ENCODE data around the gene RAP1GAP2. TPM values are rescaled to one million over a fixed set of nuclear protein-coding genes. Genes with fewer than 3 reads are reported as not detected.
A peak's percentile ranks its signal among the peaks of the same experiment; 100 is the strongest.

The RAP1GAP2 gene
- total RNA-seq, 2 donors from 2014 or later, result 77.3 to 109 TPM

DNA sequence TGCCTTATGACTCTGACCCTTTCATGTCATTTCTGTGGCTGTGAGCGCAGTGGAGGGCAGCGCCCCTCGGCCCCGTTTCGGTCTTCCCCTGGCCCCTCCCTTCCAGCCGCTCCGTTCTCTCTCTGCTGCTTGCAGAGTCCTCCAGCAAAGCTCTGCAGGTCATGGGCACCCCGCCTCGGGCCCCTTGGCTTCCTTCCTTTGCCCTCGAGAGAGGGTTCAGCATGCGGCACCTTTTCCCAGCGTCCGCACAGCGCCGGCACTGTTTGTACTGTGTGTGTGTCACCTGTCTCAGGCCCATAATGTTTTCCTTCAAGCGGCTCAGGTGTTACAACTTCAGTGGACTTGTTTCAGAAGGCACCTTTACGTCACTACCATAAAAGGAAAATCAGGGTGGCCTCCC lies 98.5 kb downstream of the RAP1GAP2 start:
- Mint-ChIP-seq H3K36me3 (ENCODE audit: low read depth) (peaks cover 5% of the 10 kb centered on the region), H3K27ac (no peak overlapping the region), H3K4me3 (no peak overlapping the region), H3K27me3 (no peaks in the 10 kb centered on the region), H3K4me1 (peaks cover 35% of the 10 kb centered on the region)
- ATAC-seq (no peak), DNase-seq (no peak)
- no peaks in the 10 kb centered on the region for H3K9me3 ChIP-seq (ENCODE audit: control insufficient read depth, low read length, poor library complexity, severe bottlenecking)

DNA sequence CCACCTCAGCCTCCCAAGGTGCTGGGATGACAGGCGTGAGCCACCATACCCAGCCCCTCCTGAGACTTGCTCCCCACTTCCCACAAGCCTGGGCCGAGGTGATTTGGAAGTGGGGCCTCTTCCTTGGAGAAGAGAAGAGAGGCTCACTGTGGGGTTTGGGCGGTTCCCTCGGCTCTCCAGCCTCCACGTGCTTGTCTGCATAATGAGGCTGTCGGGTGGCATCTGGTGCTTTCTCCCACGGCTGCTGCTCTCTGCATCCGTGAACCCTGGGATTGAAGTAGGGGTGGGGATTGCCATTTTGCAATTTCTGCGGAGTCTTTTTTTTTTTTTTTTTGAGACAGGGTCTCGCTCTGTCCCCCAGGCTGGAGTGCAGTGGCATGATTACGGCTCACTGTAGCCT lies 101.4 kb downstream of the RAP1GAP2 start:
- H3K9me3 ChIP-seq (ENCODE audit: control insufficient read depth, low read length, poor library complexity, severe bottlenecking), result no peaks in the 10 kb centered on the region
- Mint-ChIP-seq H3K27ac (no peak overlapping the region), H3K36me3 (ENCODE audit: low read depth) (peaks cover 2% of the 10 kb centered on the region), H3K4me3 (no peak overlapping the region), H3K27me3 (no peaks in the 10 kb centered on the region), H3K4me1 (peaks cover 27% of the 10 kb centered on the region)
- no peak for DNase-seq
- no peak for ATAC-seq

DNA sequence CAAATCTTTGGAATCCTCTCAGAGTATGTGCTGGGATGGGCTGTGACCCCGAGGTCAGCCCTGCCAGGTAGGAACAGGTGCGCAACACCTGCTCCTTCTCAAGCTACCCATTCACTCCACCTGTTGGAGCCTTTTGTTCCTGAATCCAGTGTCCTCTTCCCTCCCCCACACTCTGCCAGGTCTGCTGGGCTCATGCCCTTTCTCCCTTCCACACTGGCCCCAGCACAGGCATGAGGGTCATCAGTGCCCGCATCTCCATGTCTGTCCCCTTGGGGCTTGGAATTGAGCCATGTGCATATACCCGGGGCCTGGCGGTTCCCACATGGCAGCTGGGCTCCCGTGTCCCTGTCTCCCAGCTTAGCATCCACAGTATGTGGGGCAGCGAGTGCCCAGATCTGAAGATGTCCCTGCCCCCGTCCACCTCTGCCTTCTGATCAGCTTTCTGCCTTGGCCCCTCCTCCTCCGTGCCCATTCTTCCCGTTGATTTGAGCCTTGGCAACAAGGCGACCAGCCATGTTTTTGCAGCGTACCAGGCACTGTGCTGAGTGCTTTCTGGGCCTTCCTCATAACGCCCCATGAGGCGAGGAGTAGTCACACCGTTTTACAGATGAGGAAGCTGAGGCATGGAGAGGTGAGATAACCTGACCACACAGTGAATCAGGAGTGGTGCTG lies 102.2 kb downstream of the RAP1GAP2 start:
- no peak for DNase-seq
- ATAC-seq, result no peak
- Mint-ChIP-seq H3K27ac (no peak overlapping the region), H3K36me3 (ENCODE audit: low read depth) (no peaks in the 10 kb centered on the region), H3K4me1 (peaks cover 25% of the 10 kb centered on the region), H3K4me3 (no peak overlapping the region), H3K27me3 (no peaks in the 10 kb centered on the region)
- no peaks in the 10 kb centered on the region for H3K9me3 ChIP-seq (ENCODE audit: control insufficient read depth, low read length, poor library complexity, severe bottlenecking)

DNA sequence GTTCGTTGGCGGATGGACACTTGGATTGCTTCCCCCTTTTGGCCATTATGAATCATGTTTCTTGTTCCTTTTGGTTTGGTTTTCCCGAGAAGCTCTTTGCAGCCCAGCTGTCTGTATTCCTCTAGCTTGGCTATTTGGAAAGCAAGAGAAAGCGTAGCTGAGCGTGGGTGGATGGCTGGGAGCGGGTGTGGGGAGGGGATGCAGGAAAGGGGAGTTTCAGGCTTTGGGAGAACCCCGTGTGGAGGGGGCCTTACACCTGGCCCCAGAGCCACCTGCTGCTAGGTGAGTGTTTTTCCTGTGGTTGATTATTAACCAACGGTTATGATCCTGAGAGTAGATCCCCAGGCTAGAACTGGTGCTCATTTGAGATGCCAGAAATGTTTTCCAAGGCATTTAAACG lies 103.7 kb downstream of the RAP1GAP2 start:
- Mint-ChIP-seq H3K27ac (no peak overlapping the region), H3K27me3 (no peaks in the 10 kb centered on the region), H3K4me3 (no peak overlapping the region), H3K36me3 (ENCODE audit: low read depth) (no peaks in the 10 kb centered on the region), H3K4me1 (peaks cover 19% of the 10 kb centered on the region)
- ATAC-seq (no peak), DNase-seq (no peak)
- H3K9me3 ChIP-seq (ENCODE audit: control insufficient read depth, low read length, poor library complexity, severe bottlenecking), result no peaks in the 10 kb centered on the region

DNA sequence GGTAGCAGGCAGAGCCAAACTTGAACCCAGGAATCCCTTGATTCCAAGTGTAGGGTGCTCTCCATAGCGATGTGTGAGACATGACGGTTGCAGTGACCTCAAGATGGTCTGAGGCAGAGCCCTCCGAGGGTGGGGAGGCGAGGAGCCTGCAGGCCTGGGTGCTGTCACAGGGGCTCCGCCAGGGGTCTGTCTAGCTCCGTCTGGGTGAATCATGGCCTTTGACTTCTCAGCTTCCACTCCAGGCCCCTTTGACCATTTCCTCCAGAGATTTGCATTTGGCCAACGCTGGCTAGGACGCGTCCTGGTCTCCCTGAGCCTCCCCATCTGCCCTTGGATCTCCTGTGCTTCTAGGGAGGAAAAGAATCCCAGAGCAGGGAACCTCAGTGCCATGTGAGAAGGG lies 104.6 kb downstream of the RAP1GAP2 start:
- Mint-ChIP-seq H3K27me3 (no peaks in the 10 kb centered on the region), H3K4me1 (peaks cover 20% of the 10 kb centered on the region), H3K36me3 (ENCODE audit: low read depth) (no peaks in the 10 kb centered on the region), H3K4me3 (no peak overlapping the region), H3K27ac (no peak overlapping the region)
- no peak for DNase-seq
- no peak for ATAC-seq
- no peaks in the 10 kb centered on the region for H3K9me3 ChIP-seq (ENCODE audit: control insufficient read depth, low read length, poor library complexity, severe bottlenecking)

DNA sequence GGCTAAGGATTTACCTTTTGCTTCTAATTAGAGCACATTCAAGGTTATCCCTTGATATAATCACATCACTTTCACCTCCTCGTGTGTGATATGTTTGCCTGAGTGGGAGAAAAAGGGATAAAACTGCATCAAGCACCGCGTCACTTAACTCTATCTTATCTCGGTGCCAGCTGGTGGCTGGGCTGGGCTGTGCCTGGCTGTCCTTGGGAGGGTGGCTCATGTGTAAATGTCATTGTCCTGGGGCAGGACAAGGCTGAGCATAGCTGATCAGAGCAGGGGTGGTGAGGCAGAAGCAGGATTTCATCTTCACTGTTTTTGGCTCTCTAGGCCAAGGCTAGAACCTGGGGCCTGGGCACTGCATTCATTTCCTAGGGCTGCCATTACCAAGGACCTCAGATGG lies 105.3 kb downstream of the RAP1GAP2 start:
- ATAC-seq, result no peak
- no peak for DNase-seq
- H3K4me1 Mint-ChIP-seq, result peaks cover 17% of the 10 kb centered on the region
- no peaks in the 10 kb centered on the region for H3K27me3 Mint-ChIP-seq
- no peaks in the 10 kb centered on the region for H3K9me3 ChIP-seq (ENCODE audit: control insufficient read depth, low read length, poor library complexity, severe bottlenecking)
- no peak overlapping the region for H3K4me3 Mint-ChIP-seq
- no peaks in the 10 kb centered on the region for H3K36me3 Mint-ChIP-seq (ENCODE audit: low read depth)
- H3K27ac Mint-ChIP-seq, result no peak overlapping the region

DNA sequence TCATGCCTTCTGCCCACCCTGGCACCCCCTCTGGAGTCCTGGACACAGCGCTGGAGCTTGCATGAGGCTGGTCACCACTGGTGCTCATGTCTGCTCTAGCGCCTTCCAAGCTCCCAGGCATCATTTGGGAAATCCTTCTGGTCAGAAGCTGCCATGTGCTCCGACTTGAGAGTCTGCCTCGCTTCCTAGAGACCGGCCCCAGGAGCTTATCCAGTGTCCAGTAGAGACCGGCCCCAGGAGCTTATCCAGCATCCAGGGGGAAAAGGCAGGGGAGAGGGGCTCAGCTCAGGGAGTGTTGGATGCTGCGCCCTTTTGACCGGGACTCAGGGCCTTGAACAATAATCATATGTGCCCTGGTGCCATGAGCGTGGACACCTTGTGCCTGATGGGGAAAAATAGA lies 106.3 kb downstream of the RAP1GAP2 start:
- H3K4me1 Mint-ChIP-seq, result peaks cover 17% of the 10 kb centered on the region

DNA sequence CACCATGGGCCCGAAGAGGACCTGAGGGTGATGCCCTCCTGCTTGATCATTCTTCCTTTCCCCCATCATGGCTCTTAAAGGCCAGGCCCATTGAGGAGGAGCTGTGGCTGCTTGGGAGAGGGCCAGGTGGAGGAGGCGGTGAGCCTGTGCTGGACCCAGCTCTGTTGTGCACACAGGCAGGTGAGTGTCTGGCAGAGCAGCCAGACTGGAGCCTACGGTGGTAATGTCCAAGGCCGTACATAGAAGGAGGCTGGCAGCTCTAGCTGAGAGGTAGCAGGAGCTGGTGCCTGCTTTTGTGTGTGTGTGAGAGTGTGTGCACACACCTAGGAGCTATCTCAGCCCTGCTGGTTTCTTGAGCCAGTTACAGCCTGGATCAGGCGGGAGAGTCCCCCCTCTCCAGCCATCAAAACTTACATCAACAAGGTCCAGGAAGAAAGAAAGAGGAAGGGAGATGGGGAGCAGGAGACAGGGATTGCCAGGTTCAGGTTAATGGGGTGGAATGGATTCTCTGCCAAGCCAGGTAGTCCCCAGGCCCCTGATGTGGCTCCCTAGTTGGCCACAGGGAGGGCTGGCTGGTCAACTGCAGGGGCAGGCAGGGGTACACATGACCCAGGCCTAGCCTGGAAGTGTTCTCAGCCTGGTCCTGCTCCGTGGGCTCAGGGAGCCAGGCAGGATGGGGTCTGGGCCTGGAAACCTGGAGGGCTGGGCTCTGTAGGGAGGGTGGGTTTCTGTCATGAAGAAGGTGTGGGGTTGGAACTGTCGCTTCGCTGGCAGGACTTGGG lies 107.1 kb downstream of the RAP1GAP2 start:
- Mint-ChIP-seq H3K27ac (no peak overlapping the region), H3K4me1 (peaks cover 22% of the 10 kb centered on the region), H3K4me3 (no peak overlapping the region), H3K27me3 (no peaks in the 10 kb centered on the region), H3K36me3 (ENCODE audit: low read depth) (peaks cover 5% of the 10 kb centered on the region)
- DNase-seq (no peak), ATAC-seq (no peak)
- no peaks in the 10 kb centered on the region for H3K9me3 ChIP-seq (ENCODE audit: control insufficient read depth, low read length, poor library complexity, severe bottlenecking)

More for the DNA sequence above, 106.3 kb downstream of the RAP1GAP2 start:
- Mint-ChIP-seq H3K27me3 (no peaks in the 10 kb centered on the region), H3K27ac (no peak overlapping the region), H3K4me3 (no peak overlapping the region), H3K36me3 (ENCODE audit: low read depth) (no peaks in the 10 kb centered on the region)
- DNase-seq, result no peak
- no peak for ATAC-seq
- H3K9me3 ChIP-seq (ENCODE audit: control insufficient read depth, low read length, poor library complexity, severe bottlenecking), result no peaks in the 10 kb centered on the region

DNA sequence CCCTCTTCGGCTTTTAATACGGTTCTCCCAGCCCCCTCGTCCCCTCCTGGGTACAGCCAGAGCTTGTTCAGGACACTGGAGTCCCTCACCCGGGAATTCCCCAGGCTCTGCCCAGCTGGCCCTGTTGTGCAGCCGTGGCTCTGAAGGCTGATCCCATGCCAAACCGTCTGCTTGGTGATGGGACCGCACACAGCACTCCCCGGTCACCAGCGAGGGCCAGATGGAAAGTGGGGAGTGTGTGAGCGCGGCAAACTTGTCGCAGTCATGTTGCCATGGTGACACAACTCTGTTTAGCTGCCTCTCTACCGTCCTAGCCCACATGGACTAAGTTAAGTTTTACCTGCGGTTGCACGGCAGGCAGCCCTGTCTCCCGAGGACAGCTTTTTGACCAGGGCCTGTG lies 107.9 kb downstream of the RAP1GAP2 start:
- H3K27ac Mint-ChIP-seq, result no peak overlapping the region
- peaks cover 21% of the 10 kb centered on the region for H3K4me1 Mint-ChIP-seq
- H3K9me3 ChIP-seq (ENCODE audit: control insufficient read depth, low read length, poor library complexity, severe bottlenecking), result no peaks in the 10 kb centered on the region
- H3K27me3 Mint-ChIP-seq, result no peaks in the 10 kb centered on the region
- no peak overlapping the region for H3K4me3 Mint-ChIP-seq
- H3K36me3 Mint-ChIP-seq (ENCODE audit: low read depth), result peaks cover 6% of the 10 kb centered on the region
- DNase-seq, result no peak
- no peak for ATAC-seq

DNA sequence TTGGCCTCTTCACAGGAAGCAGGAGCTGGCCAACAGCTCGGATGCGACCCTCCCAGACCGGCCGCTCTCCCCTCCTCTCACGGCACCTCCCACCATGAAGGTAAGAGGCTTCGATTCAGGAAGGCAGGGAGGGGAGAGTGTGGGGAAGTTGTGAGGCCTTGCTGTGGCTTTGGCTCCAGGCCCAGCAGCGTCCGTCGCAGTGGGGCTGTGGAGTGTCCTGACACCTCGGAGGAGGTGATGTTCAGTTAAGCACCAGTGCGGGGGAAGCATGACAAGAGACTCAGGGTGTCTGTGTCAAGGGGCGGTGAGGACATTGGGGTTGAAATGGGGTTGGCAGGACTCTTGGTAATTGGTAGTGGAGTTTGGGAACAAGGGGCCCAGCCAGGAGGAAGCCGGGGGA lies 109.0 kb downstream of the RAP1GAP2 start:
- ATAC-seq (no peak), DNase-seq (no peak)
- Mint-ChIP-seq H3K4me3 (no peak overlapping the region), H3K4me1 (peaks cover 27% of the 10 kb centered on the region), H3K36me3 (ENCODE audit: low read depth) (peaks cover 6% of the 10 kb centered on the region), H3K27ac (no peak overlapping the region), H3K27me3 (no peaks in the 10 kb centered on the region)
- no peaks in the 10 kb centered on the region for H3K9me3 ChIP-seq (ENCODE audit: control insufficient read depth, low read length, poor library complexity, severe bottlenecking)

DNA sequence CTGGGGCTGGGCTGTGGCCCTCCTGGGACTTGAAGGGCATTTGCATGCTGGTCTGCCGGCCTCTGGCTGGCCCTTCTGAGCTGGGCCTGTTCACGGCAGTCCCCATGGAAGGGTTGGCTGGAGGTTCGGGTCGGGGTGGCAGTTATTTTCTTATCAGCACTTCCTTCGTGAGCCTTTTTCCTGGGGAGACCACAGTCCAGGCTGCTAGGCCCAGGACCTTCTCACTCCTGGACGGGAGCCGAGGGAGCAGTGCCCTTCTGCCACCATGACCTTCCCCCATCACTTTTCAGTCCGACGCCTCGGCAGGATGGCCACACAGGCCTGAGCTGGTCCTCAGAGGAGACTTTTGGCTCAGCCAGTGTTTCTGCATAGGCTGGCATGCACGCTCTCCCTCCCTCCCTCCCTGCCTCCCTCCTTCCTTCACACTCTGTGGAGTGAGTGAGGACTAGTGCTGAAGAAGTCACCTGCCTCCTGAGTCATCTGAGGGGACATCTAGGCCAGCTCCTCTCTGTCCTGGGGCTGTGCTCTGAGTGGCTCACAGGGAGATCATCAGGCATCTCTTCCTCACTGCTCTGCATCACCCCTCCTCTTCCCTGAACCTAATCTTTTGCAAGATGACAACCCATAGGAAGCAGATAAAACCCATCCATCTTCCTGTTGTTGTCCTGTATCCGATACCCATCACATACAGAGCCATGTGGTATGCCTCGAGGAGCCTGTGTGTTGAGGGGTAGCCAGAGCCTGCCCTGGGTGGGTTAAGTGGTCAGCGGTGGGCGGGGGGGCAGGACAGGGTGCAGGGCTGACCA lies 109.7 kb downstream of the RAP1GAP2 start:
- ATAC-seq (no peak), DNase-seq (no peak)
- peaks cover 6% of the 10 kb centered on the region for H3K36me3 Mint-ChIP-seq (ENCODE audit: low read depth)
- H3K9me3 ChIP-seq (ENCODE audit: control insufficient read depth, low read length, poor library complexity, severe bottlenecking), result no peaks in the 10 kb centered on the region
- no peaks in the 10 kb centered on the region for H3K27me3 Mint-ChIP-seq
- no peak overlapping the region for H3K27ac Mint-ChIP-seq
- H3K4me3 Mint-ChIP-seq, result no peak overlapping the region
- peaks cover 27% of the 10 kb centered on the region for H3K4me1 Mint-ChIP-seq

DNA sequence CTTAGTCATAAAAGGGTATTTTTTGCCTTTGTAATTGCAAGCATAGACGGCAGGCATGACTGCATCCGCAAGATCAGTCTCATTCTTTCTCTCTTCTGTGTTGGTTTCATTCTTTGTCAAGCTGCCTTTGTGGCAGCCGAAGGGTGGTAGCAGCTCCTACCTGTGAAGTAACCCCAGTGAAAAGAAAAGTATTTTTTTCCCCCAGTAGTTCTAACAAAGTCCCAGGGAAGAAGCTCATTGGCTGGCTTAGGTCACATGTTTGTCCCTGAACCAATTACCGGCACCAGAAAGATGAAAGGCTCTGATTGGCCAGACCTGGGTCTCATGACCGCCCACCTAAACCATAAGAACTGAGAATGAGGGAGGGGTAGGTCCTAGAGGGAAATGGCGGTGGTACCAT lies 110.7 kb downstream of the RAP1GAP2 start:
- peak overlapping the region; percentile 19 for H3K27ac Mint-ChIP-seq
- no peaks in the 10 kb centered on the region for H3K9me3 ChIP-seq (ENCODE audit: control insufficient read depth, low read length, poor library complexity, severe bottlenecking)
- no peaks in the 10 kb centered on the region for H3K27me3 Mint-ChIP-seq
- no peak overlapping the region for H3K4me3 Mint-ChIP-seq
- DNase-seq (no peak), ATAC-seq (no peak)
- peaks cover 25% of the 10 kb centered on the region for H3K4me1 Mint-ChIP-seq
- H3K36me3 Mint-ChIP-seq (ENCODE audit: low read depth), result peaks cover 6% of the 10 kb centered on the region

DNA sequence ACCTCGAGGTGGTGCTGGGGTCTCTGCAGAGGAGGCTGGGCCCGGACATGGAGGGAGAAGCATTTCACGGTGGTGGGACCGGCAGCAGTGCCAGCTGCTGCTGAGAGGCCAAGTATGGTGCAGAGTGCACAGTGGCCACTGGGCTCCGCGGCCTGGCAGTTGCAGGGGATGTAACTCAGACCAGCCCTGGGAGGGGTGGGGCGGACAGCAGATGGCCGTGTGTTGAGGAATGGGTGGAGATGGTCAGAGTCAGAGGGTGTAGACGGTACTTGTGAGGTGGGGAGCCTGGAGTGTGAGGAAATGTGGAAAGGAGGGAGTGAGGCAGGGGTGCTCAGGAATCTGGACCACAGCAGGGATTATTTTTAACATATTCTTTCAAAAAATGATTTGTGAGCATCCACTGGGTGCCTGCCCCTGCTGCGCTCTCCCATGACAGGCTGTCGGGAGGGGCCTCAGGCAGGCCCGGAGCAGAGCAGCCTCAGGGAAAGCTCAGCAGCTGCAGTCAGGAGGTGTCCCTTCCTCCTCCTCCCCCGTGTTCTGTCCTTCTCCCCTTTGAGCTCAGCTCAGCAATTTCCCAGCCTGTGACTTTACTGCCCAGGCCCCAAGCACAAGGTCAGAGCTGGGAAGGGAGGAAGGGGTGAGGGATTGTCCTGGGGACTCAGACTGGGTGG lies 113.1 kb downstream of the RAP1GAP2 start:
- H3K9me3 ChIP-seq (ENCODE audit: control insufficient read depth, low read length, poor library complexity, severe bottlenecking), result no peaks in the 10 kb centered on the region
- peaks cover 6% of the 10 kb centered on the region for H3K36me3 Mint-ChIP-seq (ENCODE audit: low read depth)
- peak overlapping the region; percentile 69 for H3K27ac Mint-ChIP-seq
- ATAC-seq (no peak), DNase-seq (no peak)
- no peak overlapping the region for H3K4me3 Mint-ChIP-seq
- no peaks in the 10 kb centered on the region for H3K27me3 Mint-ChIP-seq
- peaks cover 27% of the 10 kb centered on the region for H3K4me1 Mint-ChIP-seq
